GM21723 (cell line): ENCODE results near the gene CAPN2.
"Not testable (repeated sequence)": the region's sequence is repeated elsewhere in the genome, so short reads cannot be mapped to it uniquely, and the experiment has no call there.

ENCODE experiments used
- ATAC-seq: cut with Tn5 transposase; IDR thresholded peaks from one replicate; pipeline ENCODE4 v1.9.1; 2021; ENCODE audit warnings: mild to moderate bottlenecking, moderate library complexity; ENCODE audit not compliant: unreplicated experiment

Gene CAPN2

DNA sequence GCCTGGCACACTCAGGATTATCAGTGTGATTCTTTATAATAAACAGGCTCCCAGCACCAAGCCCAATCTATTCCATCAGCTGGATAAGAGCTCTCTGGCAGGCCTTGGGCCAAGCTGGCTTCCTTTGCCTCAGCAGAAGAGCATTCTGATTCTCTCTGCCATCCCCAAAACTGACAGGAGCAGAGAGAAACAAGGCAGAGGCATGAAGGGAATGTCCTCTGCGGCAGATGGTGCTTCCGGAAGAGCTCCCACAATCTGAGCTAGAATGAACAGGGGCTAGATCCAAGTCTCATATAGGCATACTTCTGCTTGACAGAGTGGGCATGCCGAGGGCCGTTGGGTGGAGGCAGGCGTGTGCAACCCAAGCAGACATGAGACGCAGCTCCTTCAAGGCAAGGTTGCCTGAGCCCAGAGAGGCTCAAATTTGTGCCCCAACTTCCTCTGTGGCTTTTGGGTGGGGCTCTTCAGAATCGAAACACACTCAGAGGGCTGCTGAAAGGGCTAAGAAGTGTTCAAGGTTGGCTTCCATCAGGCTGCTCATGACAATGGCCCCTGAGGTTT, 4.0 kb downstream of the CAPN2 start:
- peak; percentile 58 for ATAC-seq

DNA sequence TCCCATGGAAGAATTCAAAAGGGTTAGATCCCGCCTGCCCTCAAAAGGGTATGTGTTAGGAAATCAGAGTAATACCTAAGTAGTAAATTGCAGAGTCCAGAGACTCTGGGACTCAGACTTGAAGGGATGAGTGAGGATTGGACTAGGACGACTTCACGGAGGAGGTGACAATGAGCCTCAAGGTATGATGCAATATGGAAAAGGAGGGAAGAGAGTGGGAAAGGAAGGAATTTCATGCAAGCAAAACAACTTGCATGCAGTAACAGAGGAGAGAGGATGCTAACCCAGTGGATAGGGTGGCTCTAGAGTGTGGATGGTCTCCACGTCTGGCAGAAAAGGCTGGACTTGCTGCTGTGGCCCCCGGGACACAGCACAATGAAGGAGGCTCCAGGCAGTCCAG, 4.8 kb downstream of the CAPN2 start:
- ATAC-seq = no peak

DNA sequence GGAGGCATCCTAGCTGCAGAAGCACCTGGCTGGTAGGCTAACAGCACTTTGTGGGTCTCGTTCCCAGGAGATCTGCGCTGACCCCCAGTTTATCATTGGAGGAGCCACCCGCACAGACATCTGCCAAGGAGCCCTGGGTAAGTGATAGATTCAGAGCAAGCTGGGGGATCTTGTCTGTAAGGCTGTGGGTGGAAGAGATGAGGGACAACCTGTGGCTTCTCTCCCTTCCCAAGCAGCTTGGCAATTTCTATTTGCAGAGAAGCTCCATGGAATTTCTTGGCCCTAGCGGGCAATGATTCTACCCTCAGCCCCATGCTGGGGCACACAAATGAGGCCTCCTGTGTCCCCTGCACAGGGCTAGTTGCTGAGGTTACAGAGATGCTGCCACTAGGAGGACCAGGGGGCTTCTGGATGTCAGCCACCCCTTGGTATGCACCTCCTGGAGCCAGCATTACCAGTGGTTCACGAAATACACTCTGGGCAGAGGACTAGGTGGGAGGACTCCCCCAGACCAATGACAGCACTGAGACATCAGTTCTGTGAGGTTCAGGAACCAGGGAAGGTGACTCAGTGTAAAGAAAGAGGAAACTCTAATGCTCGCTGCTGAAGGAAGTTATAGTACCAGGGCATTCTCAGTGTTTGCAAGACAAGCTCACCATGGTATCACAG, 5.5 kb downstream of the CAPN2 start:
- ATAC-seq = no peak

DNA sequence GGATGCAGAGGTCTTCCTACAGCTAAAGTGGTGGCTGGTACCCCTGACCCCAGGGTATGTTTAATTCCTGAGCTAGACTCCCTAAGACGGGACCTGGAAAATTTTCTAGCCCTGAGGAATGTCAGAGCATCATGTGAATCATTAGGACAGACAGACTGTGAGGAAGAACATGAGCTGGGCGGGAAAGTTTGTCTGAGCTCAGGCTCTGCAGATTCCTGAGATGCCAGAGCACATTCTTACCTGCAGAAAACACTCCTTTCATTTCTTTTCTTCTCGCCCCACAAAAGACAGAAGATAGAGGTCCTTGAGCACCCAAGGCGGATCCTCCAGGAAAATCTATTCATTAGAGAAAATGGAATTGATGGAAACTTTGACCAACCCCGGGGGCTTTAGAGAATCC, 6.5 kb downstream of the CAPN2 start:
- no peak for ATAC-seq

DNA sequence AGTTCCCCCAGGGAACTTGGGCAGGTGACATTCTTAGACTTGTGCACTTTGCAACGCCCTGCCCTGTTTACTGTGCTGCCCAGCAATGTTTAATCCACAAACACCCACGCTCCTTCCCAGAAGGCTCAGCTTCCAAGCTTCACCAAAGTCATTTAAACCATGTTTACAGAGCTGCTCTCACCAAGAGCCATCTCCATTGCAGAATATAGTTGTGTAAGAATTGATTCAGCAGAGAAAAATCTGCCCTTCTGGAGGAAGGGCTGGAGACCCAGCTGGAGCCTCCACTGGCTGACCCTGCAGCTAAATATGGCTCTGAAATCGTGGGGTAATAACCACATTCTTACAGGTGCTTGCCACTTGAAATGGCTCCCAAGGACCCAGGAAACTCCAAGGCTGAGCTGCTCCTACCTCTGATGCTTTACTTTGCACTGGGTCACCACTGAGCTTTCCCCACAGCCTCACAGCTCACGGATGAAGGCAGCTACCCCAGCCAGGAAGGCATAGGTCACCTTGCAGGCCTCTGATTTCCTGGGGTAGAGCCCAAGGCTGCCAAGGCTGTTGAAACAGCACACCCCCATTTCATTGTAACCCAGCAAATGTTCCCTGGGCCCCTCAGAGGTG, 8.7 kb downstream of the CAPN2 start:
- ATAC-seq = no peak

DNA sequence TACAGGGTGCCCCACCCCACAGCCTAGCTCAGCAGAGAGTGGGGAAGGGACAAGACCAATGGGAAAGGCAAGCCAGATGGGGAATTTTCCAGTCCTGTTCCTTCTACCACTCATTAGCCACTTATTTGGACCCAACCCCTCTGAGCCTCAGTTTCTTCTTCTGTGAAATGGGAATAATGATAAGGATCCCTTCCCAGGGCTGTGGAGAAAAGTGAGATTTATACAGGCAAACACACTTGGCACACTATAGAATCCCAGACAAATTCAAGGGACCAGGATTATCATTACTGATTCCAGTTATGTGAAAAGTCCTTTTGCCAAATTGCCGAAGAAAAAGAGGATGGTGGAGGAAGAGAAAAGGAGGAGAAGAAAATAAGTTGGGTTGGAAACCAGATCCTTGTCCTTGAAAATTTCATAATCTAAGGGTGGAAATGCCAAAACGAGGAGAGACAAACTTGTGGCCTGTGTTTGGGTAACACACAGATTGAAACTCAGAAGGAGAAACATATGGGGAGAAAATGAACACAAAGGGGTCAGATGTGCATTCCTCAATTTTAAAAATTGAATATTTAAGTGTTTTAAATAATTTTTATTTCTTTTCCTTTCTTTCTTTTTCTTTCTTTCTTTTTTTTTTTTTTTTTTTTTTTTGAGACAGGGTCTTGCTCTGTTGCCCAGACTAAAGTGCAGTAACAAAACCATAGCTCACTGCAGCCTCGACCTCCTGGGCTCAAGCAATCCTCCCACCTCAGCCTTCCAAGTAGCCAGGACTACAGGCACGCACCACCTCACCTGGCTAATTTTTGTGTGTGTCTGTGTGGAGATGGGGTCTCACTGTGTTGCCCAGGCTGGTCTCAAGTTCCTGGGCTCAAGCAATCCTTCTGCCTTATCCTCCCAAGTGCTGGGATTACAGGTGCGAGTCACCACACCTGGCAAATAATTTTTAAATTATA, 9.6 kb downstream of the CAPN2 start:
- no peak for ATAC-seq

DNA sequence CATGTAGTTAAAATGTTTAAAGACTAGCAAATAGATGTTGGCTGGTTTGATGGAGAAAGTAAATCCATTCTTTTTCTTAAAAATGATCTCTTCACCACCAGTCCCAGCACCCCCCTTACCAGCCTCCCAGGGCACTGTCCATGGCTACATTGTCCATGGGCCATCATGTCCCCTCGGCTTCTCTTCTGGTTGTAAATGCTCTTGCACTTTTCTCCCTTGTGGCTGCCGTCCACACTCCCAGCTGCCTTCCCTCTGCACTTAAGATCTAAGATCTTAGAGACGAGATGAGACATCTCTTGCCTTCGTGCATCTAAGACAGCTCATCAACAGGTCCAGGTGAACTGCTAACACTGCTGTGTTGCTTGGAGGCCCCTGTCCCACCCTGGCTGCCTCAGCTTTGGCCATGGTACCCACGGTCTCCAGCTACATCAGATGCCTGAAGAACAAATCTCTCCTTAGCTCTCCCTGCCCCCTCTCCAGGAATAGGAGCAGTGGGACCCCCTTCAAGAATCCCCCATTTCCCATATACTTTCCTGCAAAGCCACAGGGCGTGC, 11.1 kb downstream of the CAPN2 start:
- no peak for ATAC-seq

DNA sequence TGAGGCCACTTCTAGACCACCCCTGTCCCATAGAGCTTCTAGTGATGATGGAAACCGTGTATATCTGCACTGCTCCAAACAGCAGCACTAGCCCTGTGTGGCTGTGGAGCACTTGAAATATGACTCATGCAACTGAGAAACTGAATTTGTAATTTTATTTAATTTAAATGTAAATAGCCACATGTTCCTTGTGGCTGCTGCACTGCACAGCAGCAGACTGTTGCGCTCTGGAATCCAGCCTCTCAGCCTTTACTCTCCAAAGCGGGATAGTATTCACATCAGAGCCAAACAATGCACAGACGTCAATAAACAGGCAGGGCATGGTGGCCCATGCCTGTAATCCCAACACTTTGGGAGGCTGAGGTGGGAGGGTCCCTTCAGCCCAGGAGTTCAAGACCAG, 12.0 kb downstream of the CAPN2 start:
- ATAC-seq = no peak

DNA sequence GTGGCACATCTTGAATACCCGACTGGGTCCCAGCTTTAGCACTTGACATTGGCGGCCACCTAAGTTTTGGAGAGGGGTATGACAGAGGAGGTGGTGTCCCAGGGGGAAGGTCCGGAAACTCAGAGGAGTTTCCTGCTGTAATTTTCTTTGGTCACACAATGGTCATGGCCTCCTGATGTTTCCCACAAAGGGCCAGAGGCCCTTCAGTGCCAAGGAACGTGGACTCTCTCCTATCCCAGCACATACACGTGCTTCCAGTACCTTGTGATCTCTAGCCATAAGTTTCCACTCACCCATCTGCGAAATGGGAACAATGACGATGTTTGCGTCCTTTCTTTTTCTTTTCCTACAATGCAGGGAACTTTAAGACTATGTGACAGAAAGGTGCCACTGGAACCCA, 13.2 kb downstream of the CAPN2 start:
- ATAC-seq = no peak

DNA sequence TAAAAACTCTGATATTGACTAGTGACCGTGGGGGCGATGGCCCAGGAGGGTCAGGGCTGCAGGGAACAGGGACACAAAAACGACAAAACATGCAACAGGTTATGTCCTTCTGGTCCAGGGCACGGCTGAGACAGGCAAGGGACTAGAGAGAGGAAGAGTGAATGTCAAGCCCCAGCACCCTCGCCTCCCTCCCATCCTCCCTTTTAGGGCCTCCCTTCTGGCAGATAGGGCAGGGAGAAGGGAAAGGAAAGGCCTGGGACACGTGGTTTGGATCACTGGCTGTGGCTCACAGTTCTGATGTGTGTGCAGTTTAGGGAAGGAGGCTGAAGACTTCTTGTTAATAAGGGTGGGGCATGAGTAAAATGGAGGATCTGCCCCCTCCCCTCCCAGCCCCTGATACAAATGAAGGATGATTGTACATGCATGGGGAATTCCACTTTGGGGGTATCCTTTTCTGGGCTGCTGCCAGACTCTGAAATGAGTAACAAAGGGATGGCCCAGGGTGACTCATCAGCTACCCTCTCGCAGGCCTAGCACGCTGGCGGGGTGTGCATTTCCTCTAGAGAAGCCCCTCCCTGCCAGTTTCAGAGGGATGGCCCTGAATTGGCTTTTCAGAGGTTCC, 14.2 kb downstream of the CAPN2 start:
- peak; percentile 96 for ATAC-seq

DNA sequence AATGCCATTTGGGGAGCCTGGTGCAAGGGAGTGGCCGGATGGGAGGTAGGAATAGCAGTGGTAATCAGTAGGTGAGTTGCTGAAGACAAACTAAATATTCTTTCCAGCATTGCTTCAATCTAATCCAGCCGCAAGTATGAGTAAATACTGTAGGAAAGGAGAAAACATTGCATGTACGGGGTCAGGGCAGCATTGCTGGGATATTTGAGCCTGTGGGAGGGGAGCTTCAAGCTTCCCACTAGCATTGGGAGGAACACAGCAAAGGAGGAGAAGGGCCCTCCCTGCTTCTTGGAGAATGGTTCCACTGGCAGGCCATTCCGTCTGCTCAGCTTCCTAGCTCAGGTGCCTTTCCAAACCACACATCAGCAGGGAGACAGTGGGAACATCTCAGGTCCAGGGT, 15.2 kb downstream of the CAPN2 start:
- ATAC-seq = no peak

DNA sequence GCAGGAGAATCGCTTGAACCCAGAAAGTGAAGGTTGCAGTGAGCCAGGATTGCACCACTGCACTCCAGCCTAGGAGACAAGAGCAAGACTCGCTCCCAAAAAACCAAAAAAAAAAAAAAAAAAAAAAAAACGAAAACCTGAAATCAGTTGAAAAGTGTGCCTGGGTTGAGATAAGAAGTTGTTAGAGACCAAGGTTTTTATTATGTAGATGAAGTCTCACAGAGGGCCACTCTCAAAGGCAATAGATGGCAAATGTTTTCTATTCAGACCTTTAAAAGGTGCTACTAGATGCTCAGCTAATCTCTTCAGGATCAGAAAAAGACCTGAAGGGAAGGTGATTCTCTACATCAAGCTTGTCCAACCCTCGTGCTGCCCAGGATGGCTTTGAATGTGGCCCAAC, 17.6 kb downstream of the CAPN2 start:
- ATAC-seq = no peak

DNA sequence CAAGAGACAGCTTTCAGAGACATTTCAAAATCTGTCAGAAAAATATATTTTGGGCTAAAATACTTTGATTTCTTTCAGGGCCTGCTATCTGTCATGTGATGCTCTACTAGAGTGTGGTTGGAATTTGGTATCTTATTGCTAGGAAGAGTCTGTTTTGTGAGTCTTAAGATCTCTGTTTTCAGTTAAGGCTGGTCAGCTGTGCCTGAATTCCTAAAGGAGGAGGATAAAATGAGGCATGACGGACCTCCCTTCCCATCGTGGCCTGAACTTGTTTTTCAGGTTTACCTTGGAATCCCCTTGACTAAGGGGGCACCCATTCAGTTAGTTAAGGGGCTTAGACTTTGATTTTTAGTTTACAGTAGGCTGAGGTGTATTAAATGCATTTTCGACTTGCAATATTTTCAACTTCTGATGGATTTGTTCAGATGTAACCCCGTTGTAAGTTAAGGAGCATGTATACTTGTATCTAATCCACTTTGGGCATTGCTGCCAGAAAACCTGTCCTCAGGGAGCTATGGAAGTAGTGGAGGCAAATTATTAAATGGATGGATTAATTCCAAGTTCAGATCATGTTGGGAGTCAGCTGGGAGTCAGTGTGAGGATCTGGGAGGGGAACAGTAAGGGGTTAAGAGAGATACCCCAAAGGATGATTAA, 18.3 kb downstream of the CAPN2 start:
- no peak for ATAC-seq

DNA sequence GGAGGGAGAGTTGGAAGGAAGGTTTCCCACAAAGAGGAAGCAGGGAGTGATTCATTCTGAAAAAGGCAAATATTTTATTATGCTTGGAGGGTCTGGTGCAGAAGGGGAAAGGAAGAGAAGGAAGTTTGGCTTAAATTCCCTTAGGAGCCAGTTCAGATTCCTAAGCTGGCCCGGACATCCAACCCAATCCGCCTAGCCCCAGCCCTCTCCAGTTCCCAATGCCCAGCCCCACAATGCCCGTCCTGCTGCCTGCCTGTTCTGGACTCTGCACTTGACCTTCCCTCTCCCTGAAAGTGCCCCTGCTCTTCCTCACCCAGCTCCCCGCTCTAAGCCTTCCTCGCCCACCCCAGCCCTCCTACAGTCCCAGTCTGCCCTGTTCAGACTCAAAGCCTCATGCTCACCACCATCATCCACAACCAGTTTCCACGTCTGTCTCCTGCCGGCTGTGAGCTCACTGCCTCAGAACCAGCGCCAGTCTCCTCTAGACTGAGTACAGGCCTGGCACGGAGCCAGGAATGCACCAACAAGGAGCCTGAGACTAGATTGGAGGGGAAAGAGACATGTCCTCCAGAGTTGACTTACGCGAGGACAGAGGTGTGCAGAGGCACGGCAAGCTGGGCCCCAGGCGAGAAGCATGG, 18.9 kb downstream of the CAPN2 start:
- no peak for ATAC-seq

DNA sequence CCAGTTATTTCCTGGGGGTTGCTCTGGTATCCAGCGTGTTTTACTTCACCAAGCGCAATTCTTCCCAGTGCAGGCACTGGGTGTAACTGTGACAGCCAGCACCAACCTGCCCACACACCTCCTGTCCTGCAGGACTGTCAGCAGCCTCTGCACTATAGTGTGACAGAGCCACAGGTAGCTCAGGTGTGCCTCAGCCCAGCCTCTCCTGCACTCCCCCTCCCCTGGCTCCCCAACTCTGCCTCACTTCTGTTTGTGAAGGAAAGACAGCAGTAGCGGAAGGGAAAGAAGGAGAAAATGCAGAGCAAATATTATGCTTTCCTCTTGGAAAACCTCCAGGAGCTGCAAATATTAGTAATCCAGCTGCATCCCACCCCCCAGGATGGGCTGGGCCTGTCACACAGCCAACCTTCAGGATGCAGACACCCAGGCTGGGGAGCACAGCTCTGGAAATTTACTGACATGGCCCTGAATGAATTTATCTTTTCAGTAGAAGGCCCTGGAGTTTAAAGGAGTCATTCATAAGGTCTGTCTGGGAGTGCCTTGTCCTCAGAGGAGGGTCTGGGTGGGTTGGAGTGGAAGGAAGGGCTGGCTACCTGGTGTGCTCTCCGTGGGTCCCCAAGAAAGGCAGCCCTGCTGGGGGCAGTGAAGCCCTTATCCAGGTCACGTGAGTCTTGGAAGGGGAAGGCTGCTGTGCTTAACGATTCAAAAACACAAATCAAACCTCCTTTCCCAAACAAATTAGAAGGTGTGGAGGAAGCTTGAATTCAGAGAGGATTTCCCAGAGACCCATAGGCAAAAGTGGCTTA, 20.9 kb downstream of the CAPN2 start:
- ATAC-seq = no peak

DNA sequence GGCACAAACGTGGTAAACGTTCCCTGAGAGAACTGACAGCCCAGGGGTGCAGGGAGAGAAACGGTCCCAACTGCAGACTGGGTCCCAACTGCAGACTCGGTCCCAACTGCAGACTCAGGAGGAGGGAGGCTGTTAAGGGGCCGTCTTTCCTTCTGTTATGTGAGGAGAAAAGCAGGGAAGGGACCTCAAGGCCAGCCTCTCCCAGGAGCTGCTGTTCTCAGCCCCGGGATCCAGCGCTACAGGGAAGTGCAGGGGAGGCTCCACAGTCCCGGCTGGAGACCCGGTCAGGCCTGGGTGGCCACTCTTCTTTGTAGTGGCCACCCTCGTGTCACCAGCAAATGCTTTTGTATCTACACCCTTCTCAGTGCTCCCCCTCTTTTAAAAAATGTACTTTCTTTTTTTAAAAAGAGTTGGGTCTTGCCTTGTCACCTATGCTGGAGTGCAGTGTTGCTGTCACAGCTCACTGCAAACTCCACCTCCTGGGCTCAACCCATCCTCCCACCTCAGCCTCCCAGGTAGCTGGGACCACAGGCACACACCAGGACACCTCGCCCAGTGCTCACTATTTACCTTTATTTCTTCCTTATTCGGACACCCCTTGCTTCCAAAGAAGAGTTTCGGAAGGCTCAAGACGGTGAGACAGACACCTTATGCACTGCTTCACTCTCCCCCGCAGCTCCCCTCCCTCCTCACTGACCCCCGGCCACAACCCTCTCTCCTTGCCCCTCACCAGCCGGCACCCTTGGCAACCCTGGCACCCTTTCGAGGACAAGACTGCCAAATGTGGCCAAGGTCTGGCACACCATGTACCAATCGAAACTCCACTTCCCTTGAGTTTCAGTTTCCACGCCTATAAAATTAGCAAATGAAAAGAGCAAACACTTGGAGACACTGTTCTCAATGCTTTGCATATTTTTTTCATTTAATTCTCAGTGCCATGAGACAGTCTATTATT, 21.8 kb downstream of the CAPN2 start:
- no peak for ATAC-seq

DNA sequence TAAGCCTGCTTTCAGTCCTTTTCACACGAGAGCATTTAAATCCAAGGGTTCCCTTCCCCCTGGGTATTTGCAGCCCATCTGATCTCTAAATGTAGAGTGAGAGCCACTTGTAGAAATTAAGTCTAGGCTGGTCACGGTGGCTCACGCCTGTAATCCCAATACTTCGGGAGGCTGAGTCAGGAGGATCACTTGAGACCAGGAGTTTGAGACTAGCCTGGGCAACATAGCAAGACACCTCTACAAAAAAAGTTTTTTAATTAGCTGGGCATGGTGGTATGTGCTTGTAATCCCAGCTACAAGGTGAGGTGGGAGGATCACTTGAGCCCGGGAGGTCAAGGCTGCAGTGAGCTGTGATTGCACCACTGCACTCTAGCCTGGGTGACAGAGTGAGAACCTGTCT, 24.3 kb downstream of the CAPN2 start:
- ATAC-seq = not testable (repeated sequence)

DNA sequence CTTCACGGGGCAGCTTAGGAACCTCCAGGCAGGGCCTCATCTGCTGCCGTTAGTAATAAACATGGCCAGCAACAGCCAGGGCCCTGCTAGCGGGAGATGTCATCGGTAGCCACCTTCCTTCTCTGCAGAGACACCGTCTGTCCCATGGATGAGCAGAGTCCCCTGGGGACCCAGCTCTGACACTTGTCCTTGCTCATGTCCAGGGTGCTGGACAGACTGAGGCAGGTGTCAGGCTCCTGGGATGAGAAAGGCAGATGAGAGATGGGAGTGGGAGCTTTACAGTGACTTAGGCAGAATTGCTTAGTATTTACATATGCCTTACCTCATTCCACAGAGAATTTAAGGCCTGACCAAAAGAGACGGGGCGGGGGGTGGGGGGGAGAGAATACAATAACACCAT, 25.0 kb downstream of the CAPN2 start:
- no peak for ATAC-seq
